HEK293 (cell line): ENCODE results near the gene DLG2.

ENCODE experiments used
- CTCF ChIA-PET: fragments of 350-600 bp; formaldehyde crosslinking; extraction: SDS; loops from one replicate; lab custom pipeline; 2021; ENCODE audit warnings: antibody characterized with exemption; lab: Yijun Ruan, JAX
- POLR2A ChIA-PET: fragments of 300-600 bp; formaldehyde crosslinking; extraction: SDS; loops from one replicate; lab custom pipeline; 2020; ENCODE audit warnings: antibody characterized with exemption, inconsistent platforms; lab: Yijun Ruan, JAX
- H3K27ac ChIP-seq: fragments of 200-500 bp; sonication (Bioruptor generic); 2 replicates; pipeline ENCODE4 v1.5.1; 2014; ENCODE audit warnings: low read depth, low read length, control low read depth, inconsistent platforms; ENCODE audit errors: extremely low read depth
- H3K36me3 ChIP-seq, 2 experiments: fragments of 200-500 bp in 1 of 2; sonication (Bioruptor generic) in 1 of 2; 1 replicate in 1 of 2; 2 replicates in 1 of 2; pipeline ENCODE4 v1.5.1; 2014 to 2017; ENCODE audit warnings: inconsistent platforms in 2 of 2, low read length in 2 of 2; ENCODE audit not compliant: control insufficient read depth in 2 of 2, insufficient read depth in 1 of 2
- H3K4me1 ChIP-seq: fragments of 200-500 bp; sonication (Bioruptor generic); 2 replicates; pipeline ENCODE4 v1.5.1; 2014; ENCODE audit warnings: mild to moderate bottlenecking, low read length, inconsistent platforms; ENCODE audit not compliant: control insufficient read depth, insufficient read depth
- H3K4me3 ChIP-seq: 2 replicates; pipeline ENCODE4 v1.5.1; 2011; ENCODE audit warnings: low read depth, mild to moderate bottlenecking, control low read depth, low read length, moderate library complexity
- H3K9me3 ChIP-seq: fragments of 200-500 bp; sonication (Bioruptor generic); 2 replicates; pipeline ENCODE4 v1.5.1; 2014; ENCODE audit warnings: low read depth, low read length, inconsistent platforms; ENCODE audit not compliant: control insufficient read depth, insufficient read depth
- CTCF ChIP-seq: fragments of 450-650 bp; formaldehyde crosslinking; IDR thresholded peaks from 2 replicates; pipeline ENCODE4 v1.5.1; 2016; ENCODE audit warnings: missing biosample characterization, missing genetic modification characterization
- GLIS1 ChIP-seq: fragments of 450-650 bp; formaldehyde crosslinking; IDR thresholded peaks from 2 replicates; pipeline ENCODE4 v1.5.1; 2016; ENCODE audit warnings: missing biosample characterization, missing genetic modification characterization
- KLF8 ChIP-seq: fragments of 450-650 bp; formaldehyde crosslinking; IDR thresholded peaks from 2 replicates; pipeline ENCODE4 v1.5.1; 2016; ENCODE audit warnings: missing biosample characterization, missing genetic modification characterization
- KLF9 ChIP-seq: fragments of 450-650 bp; formaldehyde crosslinking; IDR thresholded peaks from 2 replicates; pipeline ENCODE4 v1.5.1; 2016; ENCODE audit warnings: missing biosample characterization, missing genetic modification characterization, low read depth
- PBX3 ChIP-seq: sonication (generic); formaldehyde crosslinking; IDR thresholded peaks from 2 replicates; pipeline ENCODE4 v1.8.1; 2022; ENCODE audit warnings: mild to moderate bottlenecking, moderate library complexity, missing genetic modification reagents
- TCF7L2 ChIP-seq: IDR thresholded peaks from 2 replicates; pipeline ENCODE4 v1.6.1; 2011; ENCODE audit warnings: low read depth, mild to moderate bottlenecking, inconsistent platforms, low read length, moderate library complexity, borderline replicate concordance
- ZBTB21 ChIP-seq: fragments of 450-650 bp; formaldehyde crosslinking; IDR thresholded peaks from 2 replicates; pipeline ENCODE4 v1.5.1; 2017; ENCODE audit warnings: missing biosample characterization, missing genetic modification characterization
- ZFP37 ChIP-seq: fragments of 450-650 bp; formaldehyde crosslinking; IDR thresholded peaks from 2 replicates; pipeline ENCODE4 v1.5.1; 2016; ENCODE audit warnings: missing biosample characterization, missing genetic modification characterization
- ZNF146 ChIP-seq: fragments of 450-650 bp; formaldehyde crosslinking; IDR thresholded peaks from 2 replicates; pipeline ENCODE4 v1.5.1; 2016; ENCODE audit warnings: missing biosample characterization, missing genetic modification characterization
- ZNF18 ChIP-seq: fragments of 450-650 bp; formaldehyde crosslinking; IDR thresholded peaks from 2 replicates; pipeline ENCODE4 v1.5.1; 2016; ENCODE audit warnings: missing biosample characterization, missing genetic modification characterization
- ZNF202 ChIP-seq: fragments of 450-650 bp; formaldehyde crosslinking; IDR thresholded peaks from 2 replicates; pipeline ENCODE4 v1.5.1; 2016; ENCODE audit warnings: missing biosample characterization, missing genetic modification characterization, borderline replicate concordance
- ZNF214 ChIP-seq: fragments of 450-650 bp; formaldehyde crosslinking; IDR thresholded peaks from 2 replicates; pipeline ENCODE4 v1.5.1; 2017; ENCODE audit warnings: missing biosample characterization, mild to moderate bottlenecking, missing genetic modification characterization, borderline replicate concordance
- ZNF248 ChIP-seq: fragments of 450-650 bp; formaldehyde crosslinking; IDR thresholded peaks from 2 replicates; pipeline ENCODE4 v1.5.1; 2017; ENCODE audit warnings: missing biosample characterization, missing genetic modification characterization
- ZNF274 ChIP-seq, 2 experiments: fragments of 200-500 bp in 1 of 2; fragments of 450-650 bp in 1 of 2; sonication (Bioruptor generic) in 1 of 2; formaldehyde crosslinking in 1 of 2; IDR thresholded peaks; 2 replicates each; pipeline versions ENCODE4 v1.5.1 to v1.6.1; 2014 to 2016; ENCODE audit warnings: borderline replicate concordance in 1 of 2, inconsistent platforms in 1 of 2, low read length in 1 of 2, missing biosample characterization in 1 of 2, missing genetic modification characterization in 1 of 2
- ZNF280C ChIP-seq: fragments of 450-650 bp; formaldehyde crosslinking; IDR thresholded peaks from 2 replicates; pipeline ENCODE4 v1.5.1; 2016; ENCODE audit warnings: missing biosample characterization, missing genetic modification characterization
- ZNF548 ChIP-seq: fragments of 450-650 bp; formaldehyde crosslinking; IDR thresholded peaks from 2 replicates; pipeline ENCODE4 v1.5.1; 2016; ENCODE audit warnings: missing biosample characterization, missing genetic modification characterization
- ZNF580 ChIP-seq: fragments of 450-650 bp; formaldehyde crosslinking; IDR thresholded peaks from 2 replicates; pipeline ENCODE4 v1.5.1; 2016; ENCODE audit warnings: missing biosample characterization, missing genetic modification characterization
- ZNF623 ChIP-seq: fragments of 450-650 bp; formaldehyde crosslinking; IDR thresholded peaks from 2 replicates; pipeline ENCODE4 v1.5.1; 2016; ENCODE audit warnings: missing biosample characterization, missing genetic modification characterization
- ZNF629 ChIP-seq: fragments of 450-650 bp; formaldehyde crosslinking; IDR thresholded peaks from 2 replicates; pipeline ENCODE4 v1.5.1; 2017; ENCODE audit warnings: missing biosample characterization, missing genetic modification characterization
- ZNF670 ChIP-seq: fragments of 450-650 bp; formaldehyde crosslinking; IDR thresholded peaks from 2 replicates; pipeline ENCODE4 v1.5.1; 2016; ENCODE audit warnings: missing biosample characterization, missing genetic modification characterization, low read depth
- ZNF701 ChIP-seq: fragments of 450-650 bp; formaldehyde crosslinking; IDR thresholded peaks from 2 replicates; pipeline ENCODE4 v1.5.1; 2016; ENCODE audit warnings: missing biosample characterization, missing genetic modification characterization
- ZNF830 ChIP-seq: fragments of 450-650 bp; IDR thresholded peaks from 2 replicates; pipeline ENCODE4 v1.5.0; 2018; ENCODE audit warnings: missing biosample characterization, missing genetic modification characterization, low read depth, mild to moderate bottlenecking, moderate library complexity

The DLG2 gene

GRCh38 chr11:84414920-84415319 is 1212.2 kb downstream of the DLG2 start:
- Histone ChIP-seq H3K4me3 (no peak overlapping the region), H3K4me1 (no peaks in the 10 kb centered on the region)
- TF ChIP-seq ZNF830 (no peak), ZNF202 (no peak), ZNF670 (tag by site-specific recombination) (no peak), ZNF248 (tag by site-specific recombination) (no peak), KLF9 (no peak), GLIS1 (tag by site-specific recombination) (no peak), TCF7L2 (no peak), ZNF146 (no peak), ZNF701 (tag by site-specific recombination) (no peak), ZNF18 (tag by site-specific recombination) (no peak)

GRCh38 chr11:84413549-84413948 is 1213.6 kb downstream of the DLG2 start:
- ChIA-PET CTCF (interaction anchor here (1.2 kb wide), 1 partner anchor 16 kb away, joined by 4 read pairs; no protein-coding TSS in a partner anchor), POLR2A (no interaction called here)
- H3K27ac ChIP-seq: no peak overlapping the region
- H3K4me1 ChIP-seq: no peaks in the 10 kb centered on the region
- TF ChIP-seq ZNF248 (tag by site-specific recombination) (no peak), PBX3 (CRISPR knock-in tag) (no peak), ZNF580 (no peak), ZNF623 (no peak), ZFP37 (tag by site-specific recombination) (no peak), ZNF548 (no peak), KLF8 (tag by site-specific recombination) (no peak), CTCF (tag by site-specific recombination) (no peak), ZNF629 (tag by site-specific recombination) (no peak), ZNF280C (no peak), ZBTB21 (tag by site-specific recombination) (no peak), ZNF146 (no peak), ZNF274 (IDR thresholded peaks at IDR 0.05; ENCODE audit: low read length) (no peak), ZNF274 (tag by site-specific recombination; IDR thresholded peaks at IDR 0.05; ENCODE audit: borderline replicate concordance) (no peak), ZNF214 (no peak)
- no peak overlapping the region for H3K4me3 ChIP-seq
- no peaks in the 10 kb centered on the region for H3K9me3 ChIP-seq
- H3K36me3 ChIP-seq: no peaks in the 10 kb centered on the region

More at GRCh38 chr11:84414920-84415319, 1212.2 kb downstream of the DLG2 start:
- ChIA-PET POLR2A (no interaction called here), CTCF (no interaction called here)
- no peak overlapping the region for H3K27ac ChIP-seq
- no peaks in the 10 kb centered on the region for H3K36me3 ChIP-seq
- no peaks in the 10 kb centered on the region for H3K9me3 ChIP-seq
